Endothelial cell of umbilical vein (primary cell): Measurements from ENCODE around the gene SLC47A2. TPM values are rescaled to one million over a fixed set of nuclear protein-coding genes. Genes with fewer than 3 reads are reported as not detected.

Experiments used
- BruUV-seq: library from RNA; stranded (reverse); fragments of 400-500 nt; replicated peaks from 2 replicates; lab custom pipeline; 2021; lab: Mats Ljungman, UMichigan
- CTCF ChIA-PET: fragments of 300-600, 350-600 bp; sonication (Branson Sonifier 250); formaldehyde crosslinking; loops from one replicate; lab custom pipeline; 2021; ENCODE audit warnings: antibody characterized with exemption, inconsistent platforms; lab: Charles Lee
- POLR2A ChIA-PET: fragments of 300-600, 350-600 bp; sonication (Branson Sonifier 250); formaldehyde crosslinking; loops from one replicate; lab custom pipeline; 2021; ENCODE audit warnings: antibody characterized with exemption, inconsistent platforms; lab: Charles Lee
- DNase-seq: peaks from one replicate; pipeline ENCODE4 v3.0.0-alpha.2; 2011; ENCODE audit warnings: low read depth, low spot score
- FAIRE-seq: peaks from 2 replicates; lab custom pipeline; 2011; peaks lifted over from hg19 to GRCh38; lab: Jason Lieb, UNC
- H2AFZ ChIP-seq: 2 replicates; pipeline ENCODE4 v1.6.0; 2012; ENCODE audit warnings: low read depth, low read length, control low read depth, inconsistent platforms
- H3K27ac ChIP-seq: 2 replicates; pipeline ENCODE4 v1.5.1; 2011; ENCODE audit warnings: low read depth, mild to moderate bottlenecking, control low read depth, low read length, moderate library complexity; ENCODE audit not compliant: insufficient read depth
- H3K27me3 ChIP-seq, 2 experiments: 2 replicates each; pipeline versions ENCODE4 v1.6.0 to v1.6.1; 2011; ENCODE audit warnings: low read length in 2 of 2, mixed read lengths in 1 of 2; ENCODE audit not compliant: control insufficient read depth in 2 of 2, insufficient read depth in 2 of 2
- H3K36me3 ChIP-seq, 2 experiments: 2 replicates in 1 of 2; 3 replicates in 1 of 2; pipeline ENCODE4 v1.5.1; 2011; ENCODE audit warnings: low read length in 2 of 2, mild to moderate bottlenecking in 1 of 2, moderate library complexity in 1 of 2; ENCODE audit not compliant: control insufficient read depth in 2 of 2, insufficient read depth in 2 of 2; ENCODE audit errors: extremely low read depth in 1 of 2
- H3K4me1 ChIP-seq: 3 replicates; pipeline ENCODE4 v1.5.1; 2011; ENCODE audit warnings: mild to moderate bottlenecking, low read length; ENCODE audit not compliant: control insufficient read depth, insufficient read depth; ENCODE audit errors: extremely low read depth
- H3K4me2 ChIP-seq: 2 replicates; pipeline ENCODE4 v1.6.1; 2011; ENCODE audit warnings: low read length, control low read depth, mixed read lengths; ENCODE audit not compliant: insufficient read depth
- H3K4me3 ChIP-seq, 3 experiments: fragments of 200-600 bp in 1 of 3; sonication (generic), shearing (Covaris generic) in 1 of 3; replicated peaks in 1 of 3; 2 replicates each; pipeline ENCODE4 v1.5.1; 2011 to 2016; ENCODE audit warnings: control low read depth in 3 of 3, low read length in 3 of 3, mild to moderate bottlenecking in 2 of 3, inconsistent platforms in 1 of 3, low read depth in 1 of 3, moderate library complexity in 1 of 3; ENCODE audit not compliant: insufficient read depth in 1 of 3
- H3K79me2 ChIP-seq: 2 replicates; pipeline ENCODE4 v1.6.0; 2012; ENCODE audit warnings: low read length, inconsistent platforms; ENCODE audit not compliant: control insufficient read depth, insufficient read depth
- H3K9ac ChIP-seq: replicated peaks from 2 replicates; pipeline ENCODE3; 2011; ENCODE audit warnings: low read length, control low read depth; ENCODE audit not compliant: insufficient read depth; ENCODE audit errors: extremely low read depth
- H3K9me1 ChIP-seq: replicated peaks from 3 replicates; pipeline ENCODE4 v1.6.0; 2011; ENCODE audit warnings: mild to moderate bottlenecking, low read length; ENCODE audit not compliant: control insufficient read depth, insufficient read depth; ENCODE audit errors: extremely low read depth
- H3K9me3 ChIP-seq: replicated peaks from 2 replicates; pipeline ENCODE4 v1.5.1; 2012; ENCODE audit warnings: low read length, inconsistent platforms; ENCODE audit not compliant: control insufficient read depth, insufficient read depth
- H4K20me1 ChIP-seq: replicated peaks from 2 replicates; pipeline ENCODE3; 2011; ENCODE audit warnings: mild to moderate bottlenecking, low read length; ENCODE audit not compliant: control insufficient read depth, insufficient read depth; ENCODE audit errors: extremely low read depth
- FOS ChIP-seq: IDR thresholded peaks from 2 replicates; pipeline ENCODE4 v1.6.1; 2011; ENCODE audit warnings: mild to moderate bottlenecking, low read length, moderate library complexity, borderline replicate concordance; ENCODE audit not compliant: insufficient read depth
- GATA2 ChIP-seq: IDR thresholded peaks from 2 replicates; pipeline ENCODE4 v1.7.0; 2011; ENCODE audit warnings: low read depth, mild to moderate bottlenecking, moderate library complexity, mixed read lengths, low read length; ENCODE audit not compliant: insufficient read length, insufficient read depth
- MAX ChIP-seq: IDR thresholded peaks from 2 replicates; pipeline ENCODE4 v1.6.1; 2011; ENCODE audit not compliant: insufficient read depth, insufficient read length
- POLR2A ChIP-seq: IDR thresholded peaks from 2 replicates; pipeline ENCODE4 v1.6.1; 2012; ENCODE audit warnings: low read depth, mild to moderate bottlenecking, control low read depth, low read length
- POLR2AphosphoS5 ChIP-seq: IDR thresholded peaks from 2 replicates; pipeline ENCODE4 v1.6.1; 2012; ENCODE audit warnings: low read depth, mild to moderate bottlenecking, control low read depth, low read length, moderate library complexity; ENCODE audit not compliant: insufficient read depth
- dilution Hi-C: fragments of 300-500 bp; cut with MboI; formaldehyde crosslinking; loops from one replicate; pipeline ENCODE4 v1.15.0; 2019; ENCODE audit warnings: low sequenced_read_pairs; ENCODE audit not compliant: extremely low pct_ligation_motif_present
- intact Hi-C: fragments of 100-400 bp; cut with micrococcal nuclease; formaldehyde crosslinking; loops from one replicate; pipeline ENCODE4 v1.10.0; 2022
- polyA plus RNA-seq, 4 experiments: library from polyadenylated mRNA; depleted of rRNA in 3 of 4; stranded (reverse) in 3 of 4; unstranded in 1 of 4; fragments of >200 nt; gene quantifications; 2 replicates each; pipeline versions ENCODE4 v1.2.1 to v1.2.3, GENCODE V29; 2011 to 2012; ENCODE audit warnings: missing spikeins in 1 of 4
- total RNA-seq: library from RNA; stranded (reverse); gene quantifications from 2 replicates; pipeline ENCODE4 v1.2.3, GENCODE V29; 2021
- TF ChIP-seq, protein P1 (sequence below), 2 donors: IDR thresholded peaks; 1 replicate in 1 of 2; 2 replicates in 1 of 2; pipeline ENCODE4 v1.5.1; 2011; ENCODE audit warnings: low read length in 2 of 2, mild to moderate bottlenecking in 2 of 2, moderate library complexity in 2 of 2, control low read depth in 1 of 2, inconsistent platforms in 1 of 2, low read depth in 1 of 2; ENCODE audit not compliant: insufficient read depth in 1 of 2; ENCODE audit errors: extremely low read depth in 1 of 2

Gene SLC47A2
- total and polyA plus RNA-seq, 2 donors (not counting 3 experiments of a cell fraction or from before 2014, with no cell fraction given) = not detected

- FAIRE-seq (no peak), DNase-seq (no peak)
- H3K27ac ChIP-seq = no peak overlapping the region
- no peaks in the 10 kb centered on the region for H3K9me3 ChIP-seq
- H3K36me3 ChIP-seq = peaks cover 0 to 3% of the 10 kb centered on the region in 2 experiments
- TF ChIP-seq MAX = no peak
- TF ChIP-seq POLR2AphosphoS5 = no peak
- peaks cover 16% of the 10 kb centered on the region for H3K79me2 ChIP-seq
- intact Hi-C loops = no loop called here
- H3K9ac ChIP-seq = no peak overlapping the region
- H4K20me1 ChIP-seq = no peaks in the 10 kb centered on the region
- no peak overlapping the region for H3K4me3 ChIP-seq
- H2AFZ ChIP-seq = no peak overlapping the region
- BruUV-seq = no TSS peak
- no peaks in the 10 kb centered on the region for H3K27me3 ChIP-seq
- peaks cover 25% of the 10 kb centered on the region for H3K4me1 ChIP-seq
- POLR2A ChIA-PET = no interaction called here
- CTCF ChIA-PET = no interaction called here
- no peak overlapping the region for H3K4me2 ChIP-seq
- dilution Hi-C loops = no loop called here
- no peaks in the 10 kb centered on the region for H3K9me1 ChIP-seq
Measured at GRCh38 chr17:19651451-19652238, 64.7 kb downstream of the SLC47A2 start.

- H3K79me2 ChIP-seq = peaks cover 16% of the 10 kb centered on the region
- H3K9ac ChIP-seq = no peak overlapping the region
- FAIRE-seq = no peak
- no peaks in the 10 kb centered on the region for H3K9me3 ChIP-seq
- dilution Hi-C loops (no loop called here), intact Hi-C loops (no loop called here)
- ChIA-PET CTCF (no interaction called here), POLR2A (no interaction called here)
- no peak for TF ChIP-seq FOS
- TF ChIP-seq GATA2 = no peak
- TF ChIP-seq, protein P1, sequence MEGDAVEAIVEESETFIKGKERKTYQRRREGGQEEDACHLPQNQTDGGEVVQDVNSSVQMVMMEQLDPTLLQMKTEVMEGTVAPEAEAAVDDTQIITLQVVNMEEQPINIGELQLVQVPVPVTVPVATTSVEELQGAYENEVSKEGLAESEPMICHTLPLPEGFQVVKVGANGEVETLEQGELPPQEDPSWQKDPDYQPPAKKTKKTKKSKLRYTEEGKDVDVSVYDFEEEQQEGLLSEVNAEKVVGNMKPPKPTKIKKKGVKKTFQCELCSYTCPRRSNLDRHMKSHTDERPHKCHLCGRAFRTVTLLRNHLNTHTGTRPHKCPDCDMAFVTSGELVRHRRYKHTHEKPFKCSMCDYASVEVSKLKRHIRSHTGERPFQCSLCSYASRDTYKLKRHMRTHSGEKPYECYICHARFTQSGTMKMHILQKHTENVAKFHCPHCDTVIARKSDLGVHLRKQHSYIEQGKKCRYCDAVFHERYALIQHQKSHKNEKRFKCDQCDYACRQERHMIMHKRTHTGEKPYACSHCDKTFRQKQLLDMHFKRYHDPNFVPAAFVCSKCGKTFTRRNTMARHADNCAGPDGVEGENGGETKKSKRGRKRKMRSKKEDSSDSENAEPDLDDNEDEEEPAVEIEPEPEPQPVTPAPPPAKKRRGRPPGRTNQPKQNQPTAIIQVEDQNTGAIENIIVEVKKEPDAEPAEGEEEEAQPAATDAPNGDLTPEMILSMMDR (IDR thresholded peaks at IDR 0.05; ENCODE audit: extremely low read depth in 1 of 2, insufficient read depth in 1 of 2, low read depth in 1 of 2, low read length in 2 of 2) = no peak
- no peak for TF ChIP-seq MAX
- no peak for TF ChIP-seq POLR2A
- no peak overlapping the region for H3K27ac ChIP-seq
- H4K20me1 ChIP-seq = no peaks in the 10 kb centered on the region
- DNase-seq = no peak
- BruUV-seq = no TSS peak
- H3K36me3 ChIP-seq = no peaks in the 10 kb centered on the region
- no peak overlapping the region for H2AFZ ChIP-seq
- H3K4me2 ChIP-seq = no peak overlapping the region
- no peak overlapping the region for H3K4me3 ChIP-seq
- peaks cover 26% of the 10 kb centered on the region for H3K4me1 ChIP-seq
- no peaks in the 10 kb centered on the region for H3K27me3 ChIP-seq
- H3K9me1 ChIP-seq = no peaks in the 10 kb centered on the region
Measured at GRCh38 chr17:19650826-19651225, 65.6 kb downstream of the SLC47A2 start.
